HG02623 (cell line): Measurements from ENCODE around the gene PRPF8.

Experiments
- ATAC-seq: cut with Tn5 transposase; IDR thresholded peaks from one replicate; pipeline ENCODE4 v1.9.1; 2021; ENCODE audit warnings: moderate library complexity; ENCODE audit not compliant: unreplicated experiment

The PRPF8 gene

GRCh38 chr17:1646199-1646875, 38.3 kb downstream of the PRPF8 start:
- no peak for ATAC-seq

- no peak for ATAC-seq
Measured at GRCh38 chr17:1645207-1646171, 39.2 kb downstream of the PRPF8 start, which contains the start of gene SCARF1. TSS of gene SCARF1 (minus strand) at chr17:1645732. CDS start at chr17:1645697, 35 bp downstream.

- ATAC-seq = no peak
Measured at GRCh38 chr17:1644493-1645206, 40.0 kb downstream of the PRPF8 start.

- ATAC-seq = no peak
Measured at GRCh38 chr17:1643999-1644492, 40.6 kb downstream of the PRPF8 start.

GRCh38 chr17:1643293-1643998, 41.2 kb downstream of the PRPF8 start:
- ATAC-seq = no peak

- no peak for ATAC-seq
Measured at GRCh38 chr17:1641065-1641403, 43.6 kb downstream of the PRPF8 start.

GRCh38 chr17:1640329-1641064, 44.2 kb downstream of the PRPF8 start:
- no peak for ATAC-seq

- ATAC-seq = no peak
Measured at GRCh38 chr17:1639549-1640180, 45.0 kb downstream of the PRPF8 start.

- no peak for ATAC-seq
Measured at GRCh38 chr17:1638624-1639300, 45.9 kb downstream of the PRPF8 start.

GRCh38 chr17:1638171-1638590, 46.5 kb downstream of the PRPF8 start:
- ATAC-seq = no peak

GRCh38 chr17:1636732-1637285, 47.9 kb downstream of the PRPF8 start:
- ATAC-seq = no peak

GRCh38 chr17:1635675-1636465, 48.8 kb downstream of the PRPF8 start:
- no peak for ATAC-seq

GRCh38 chr17:1634841-1635650, 49.6 kb downstream of the PRPF8 start:
- no peak for ATAC-seq

GRCh38 chr17:1630662-1631061, 54.0 kb downstream of the PRPF8 start:
- no peak for ATAC-seq

GRCh38 chr17:1629504-1630310, 55.0 kb downstream of the PRPF8 start:
- ATAC-seq = no peak

GRCh38 chr17:1628856-1629503, 55.7 kb downstream of the PRPF8 start:
- peak; percentile 51 for ATAC-seq
